ENCODE data around the gene MGARP. TPM values are rescaled to one million over a fixed set of nuclear protein-coding genes. Genes with fewer than 3 reads are reported as not detected.

MGARP gene
- polyA plus RNA-seq, 1 donor (not counting 4 experiments of a cell fraction or from before 2014, with no cell fraction given): 0.94 TPM

DNA sequence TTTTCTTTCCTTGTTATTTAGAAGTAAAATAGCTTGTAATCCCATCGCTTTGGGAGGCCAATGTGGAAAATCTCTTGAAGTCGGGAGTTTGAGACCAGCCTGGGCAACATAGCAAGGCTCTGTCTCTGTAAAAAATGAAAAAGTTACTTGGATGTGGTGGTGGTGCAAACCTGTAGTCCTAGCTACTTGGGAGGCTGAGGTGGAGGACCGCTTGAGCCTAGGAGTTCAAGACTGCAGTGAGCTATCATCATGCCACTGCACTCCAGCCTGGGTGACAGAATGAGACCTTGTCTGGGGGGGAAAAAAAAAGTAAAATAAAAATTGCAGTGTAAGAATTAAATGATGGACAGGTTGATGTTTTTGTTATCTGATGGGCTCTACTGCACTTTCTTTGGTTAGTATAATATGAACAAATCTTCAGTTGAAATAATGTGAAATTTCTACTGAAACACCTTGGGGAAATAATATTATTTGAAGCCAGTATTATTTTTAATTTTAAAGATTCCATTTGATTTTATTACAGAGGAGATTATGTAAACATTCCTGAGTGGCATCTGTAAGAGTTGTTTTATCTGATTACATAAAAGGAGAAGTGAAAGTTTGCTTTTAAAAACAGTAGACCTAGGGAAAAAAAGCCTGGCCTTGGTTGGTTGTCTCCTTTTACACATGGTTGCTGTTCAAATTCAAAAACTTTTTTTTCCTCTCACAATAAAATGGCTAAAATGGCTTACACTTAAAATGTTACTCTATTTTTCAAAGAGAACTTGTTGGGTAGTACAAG, 32.7 kb upstream of the MGARP start:
- Histone ChIP-seq H3K9ac (ENCODE audit: control insufficient read depth, extremely low read depth, insufficient read depth, low read length) (no peak overlapping the region), H3K79me2 (ENCODE audit: control insufficient read depth, insufficient read depth, low read length) (peaks cover 99% of the 10 kb centered on the region), H3K4me1 (ENCODE audit: control insufficient read depth, extremely low read depth, insufficient read depth, low read length) (no peaks in the 10 kb centered on the region), H3K9me3 (ENCODE audit: control insufficient read depth, low read depth, low read length) (no peaks in the 10 kb centered on the region), H3K36me3 (ENCODE audit: control insufficient read depth in 2 of 2, extremely low read depth in 1 of 2, insufficient read depth in 2 of 2, low read length in 2 of 2) (no peaks in the 10 kb centered on the region), H3K4me3 (ENCODE audit: control insufficient read depth in 2 of 3, extremely low read depth in 1 of 3, insufficient read depth in 2 of 3, low read depth in 1 of 3, low read length in 3 of 3) (no peak overlapping the region), H2AFZ (ENCODE audit: control insufficient read depth, low read length) (no peak overlapping the region), H3K27ac (ENCODE audit: control insufficient read depth, insufficient read depth, low read length) (no peak overlapping the region), H3K27me3 (ENCODE audit: control insufficient read depth, extremely low read depth, insufficient read depth, low read length) (no peaks in the 10 kb centered on the region), H4K20me1 (ENCODE audit: control insufficient read depth, extremely low read depth, insufficient read depth, low read length) (peaks cover 7% of the 10 kb centered on the region), H3K4me2 (ENCODE audit: control insufficient read depth, extremely low read depth, insufficient read depth, low read depth, low read length) (no peak overlapping the region), H3K9me1 (ENCODE audit: control insufficient read depth, extremely low read depth, insufficient read depth, low read length) (no peaks in the 10 kb centered on the region)
- TF ChIP-seq, protein P1, sequence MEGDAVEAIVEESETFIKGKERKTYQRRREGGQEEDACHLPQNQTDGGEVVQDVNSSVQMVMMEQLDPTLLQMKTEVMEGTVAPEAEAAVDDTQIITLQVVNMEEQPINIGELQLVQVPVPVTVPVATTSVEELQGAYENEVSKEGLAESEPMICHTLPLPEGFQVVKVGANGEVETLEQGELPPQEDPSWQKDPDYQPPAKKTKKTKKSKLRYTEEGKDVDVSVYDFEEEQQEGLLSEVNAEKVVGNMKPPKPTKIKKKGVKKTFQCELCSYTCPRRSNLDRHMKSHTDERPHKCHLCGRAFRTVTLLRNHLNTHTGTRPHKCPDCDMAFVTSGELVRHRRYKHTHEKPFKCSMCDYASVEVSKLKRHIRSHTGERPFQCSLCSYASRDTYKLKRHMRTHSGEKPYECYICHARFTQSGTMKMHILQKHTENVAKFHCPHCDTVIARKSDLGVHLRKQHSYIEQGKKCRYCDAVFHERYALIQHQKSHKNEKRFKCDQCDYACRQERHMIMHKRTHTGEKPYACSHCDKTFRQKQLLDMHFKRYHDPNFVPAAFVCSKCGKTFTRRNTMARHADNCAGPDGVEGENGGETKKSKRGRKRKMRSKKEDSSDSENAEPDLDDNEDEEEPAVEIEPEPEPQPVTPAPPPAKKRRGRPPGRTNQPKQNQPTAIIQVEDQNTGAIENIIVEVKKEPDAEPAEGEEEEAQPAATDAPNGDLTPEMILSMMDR (optimal IDR thresholded peaks at IDR 0.05 in 1 of 3, IDR thresholded peaks at IDR 0.05 in 1 of 3, conservative IDR thresholded peaks at IDR 0.05 in 1 of 3; ENCODE audit: extremely low read depth in 1 of 3, insufficient read depth in 2 of 3, low read length in 3 of 3): no peak
- TF ChIP-seq EZH2 (IDR thresholded peaks at IDR 0.05; ENCODE audit: low read length): no peak
- dilution Hi-C loops (cut with MboI; ENCODE audit: extremely low pct_ligation_motif_present, low sequenced_read_pairs): no loop called here
- no peak for FAIRE-seq
- no peak for DNase-seq (ENCODE audit: low read depth, low spot score)

DNA sequence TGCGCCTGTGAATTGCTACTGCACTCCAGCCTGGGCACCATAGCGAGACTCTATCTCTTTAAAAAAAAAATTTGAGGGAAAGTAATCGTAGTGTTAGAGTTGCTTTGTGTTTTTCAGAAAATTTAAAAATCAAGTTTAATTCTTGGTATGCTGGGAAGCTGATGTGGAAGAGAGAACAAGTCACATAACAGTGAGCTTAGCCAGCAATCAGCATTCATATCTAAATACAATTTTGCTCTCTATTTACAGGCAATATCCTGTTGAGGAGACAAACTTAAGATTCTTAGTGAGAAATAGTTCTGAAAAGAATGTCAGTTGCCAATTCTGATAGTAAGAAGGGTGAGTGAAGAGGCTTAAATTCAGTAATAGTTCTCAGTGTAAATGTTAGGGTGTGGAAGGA, 31.9 kb upstream of the MGARP start:
- DNase-seq (ENCODE audit: low read depth, low spot score) (no peak), FAIRE-seq (no peak)
- no peak for TF ChIP-seq EZH2 (IDR thresholded peaks at IDR 0.05; ENCODE audit: low read length)
- TF ChIP-seq, protein P1 (optimal IDR thresholded peaks at IDR 0.05 in 1 of 3, IDR thresholded peaks at IDR 0.05 in 1 of 3, conservative IDR thresholded peaks at IDR 0.05 in 1 of 3; ENCODE audit: extremely low read depth in 1 of 3, insufficient read depth in 2 of 3, low read length in 3 of 3): no peak
- H3K27ac ChIP-seq (ENCODE audit: control insufficient read depth, insufficient read depth, low read length): no peak overlapping the region
- dilution Hi-C loops (cut with MboI; ENCODE audit: extremely low pct_ligation_motif_present, low sequenced_read_pairs): no loop called here
- no peaks in the 10 kb centered on the region for H3K9me1 ChIP-seq (ENCODE audit: control insufficient read depth, extremely low read depth, insufficient read depth, low read length)
- H4K20me1 ChIP-seq (ENCODE audit: control insufficient read depth, extremely low read depth, insufficient read depth, low read length): peaks cover 7% of the 10 kb centered on the region
- H3K4me1 ChIP-seq (ENCODE audit: control insufficient read depth, extremely low read depth, insufficient read depth, low read length): no peaks in the 10 kb centered on the region
- H3K36me3 ChIP-seq (ENCODE audit: control insufficient read depth in 2 of 2, extremely low read depth in 1 of 2, insufficient read depth in 2 of 2, low read length in 2 of 2): no peaks in the 10 kb centered on the region
- no peak overlapping the region for H3K4me3 ChIP-seq (ENCODE audit: control insufficient read depth in 2 of 3, extremely low read depth in 1 of 3, insufficient read depth in 2 of 3, low read depth in 1 of 3, low read length in 3 of 3)
- H3K9me3 ChIP-seq (ENCODE audit: control insufficient read depth, low read depth, low read length): no peaks in the 10 kb centered on the region
- peaks cover 99% of the 10 kb centered on the region for H3K79me2 ChIP-seq (ENCODE audit: control insufficient read depth, insufficient read depth, low read length)
- no peaks in the 10 kb centered on the region for H3K27me3 ChIP-seq (ENCODE audit: control insufficient read depth, extremely low read depth, insufficient read depth, low read length)
- H2AFZ ChIP-seq (ENCODE audit: control insufficient read depth, low read length): no peak overlapping the region
- H3K9ac ChIP-seq (ENCODE audit: control insufficient read depth, extremely low read depth, insufficient read depth, low read length): no peak overlapping the region
- no peak overlapping the region for H3K4me2 ChIP-seq (ENCODE audit: control insufficient read depth, extremely low read depth, insufficient read depth, low read depth, low read length)
